Measurements from ENCODE around the gene MYOF. TPM values are rescaled to one million over a fixed set of nuclear protein-coding genes. Genes with fewer than 3 reads are reported as not detected.
"Not testable (repeated sequence)": the region's sequence is repeated elsewhere in the genome, so short reads cannot be mapped to it uniquely, and the experiment has no call there.

The MYOF gene
- total RNA-seq, 1 donor, result 5.2 TPM

- no peaks in the 10 kb centered on the region for H3K27me3 ChIP-seq (ENCODE audit: insufficient read depth, low read length)
- H3K4me1 ChIP-seq (ENCODE audit: insufficient read depth, low read length), result peaks cover 60% of the 10 kb centered on the region
- H3K9me3 ChIP-seq (ENCODE audit: low read depth, low read length), result no peaks in the 10 kb centered on the region
- H3K4me3 ChIP-seq (ENCODE audit: low read length), result no peak overlapping the region
These were observed 13.5 kb downstream of the MYOF start for GRCh38 chr10:93468461-93469213.

- H3K4me1 ChIP-seq (ENCODE audit: insufficient read depth, low read length), result peaks cover 62% of the 10 kb centered on the region
- H3K4me3 ChIP-seq (ENCODE audit: low read length); H3K9me3 ChIP-seq (ENCODE audit: low read depth, low read length); H3K27me3 ChIP-seq (ENCODE audit: insufficient read depth, low read length): not testable (repeated sequence)
These were observed 14.5 kb downstream of the MYOF start for GRCh38 chr10:93467635-93468034.

GRCh38 chr10:93465806-93466675 is 16.1 kb downstream of the MYOF start:
- no peaks in the 10 kb centered on the region for H3K9me3 ChIP-seq (ENCODE audit: low read depth, low read length)
- peaks cover 61% of the 10 kb centered on the region for H3K4me1 ChIP-seq (ENCODE audit: insufficient read depth, low read length)
- no peaks in the 10 kb centered on the region for H3K27me3 ChIP-seq (ENCODE audit: insufficient read depth, low read length)
- no peak overlapping the region for H3K4me3 ChIP-seq (ENCODE audit: low read length)

DNA sequence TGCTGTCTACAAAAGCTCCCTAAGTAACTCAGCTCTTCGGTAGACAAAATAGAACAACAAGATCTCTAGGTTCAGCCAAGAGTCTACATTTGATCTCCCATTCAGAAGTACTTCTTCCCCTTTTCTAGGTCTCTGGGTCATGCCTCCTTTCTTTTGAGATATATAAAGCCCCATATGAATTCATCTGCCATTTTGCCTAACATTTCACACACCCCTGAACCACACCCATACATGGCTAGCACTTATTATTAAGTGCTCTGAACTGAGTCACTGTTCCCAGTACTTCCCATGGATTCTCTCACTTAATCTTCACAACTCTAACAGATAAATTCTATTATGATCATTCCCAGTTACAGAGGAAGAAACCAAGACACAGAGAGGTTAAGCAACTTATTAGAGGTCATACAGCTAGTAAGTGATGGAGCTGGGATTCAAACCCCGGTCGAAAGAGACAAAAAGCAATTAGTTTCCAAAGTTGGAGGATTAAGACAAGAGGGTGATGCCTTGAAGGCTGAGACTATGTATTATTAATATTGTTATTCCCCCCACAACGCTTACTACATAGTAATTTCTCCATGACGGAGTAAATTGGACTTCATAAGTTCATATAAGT is 17.3 kb downstream of the MYOF start:
- Histone ChIP-seq H3K9me3 (ENCODE audit: low read depth, low read length) (no peaks in the 10 kb centered on the region), H3K4me3 (ENCODE audit: low read length) (no peak overlapping the region), H3K27me3 (ENCODE audit: insufficient read depth, low read length) (no peaks in the 10 kb centered on the region), H3K4me1 (ENCODE audit: insufficient read depth, low read length) (peaks cover 54% of the 10 kb centered on the region)

DNA sequence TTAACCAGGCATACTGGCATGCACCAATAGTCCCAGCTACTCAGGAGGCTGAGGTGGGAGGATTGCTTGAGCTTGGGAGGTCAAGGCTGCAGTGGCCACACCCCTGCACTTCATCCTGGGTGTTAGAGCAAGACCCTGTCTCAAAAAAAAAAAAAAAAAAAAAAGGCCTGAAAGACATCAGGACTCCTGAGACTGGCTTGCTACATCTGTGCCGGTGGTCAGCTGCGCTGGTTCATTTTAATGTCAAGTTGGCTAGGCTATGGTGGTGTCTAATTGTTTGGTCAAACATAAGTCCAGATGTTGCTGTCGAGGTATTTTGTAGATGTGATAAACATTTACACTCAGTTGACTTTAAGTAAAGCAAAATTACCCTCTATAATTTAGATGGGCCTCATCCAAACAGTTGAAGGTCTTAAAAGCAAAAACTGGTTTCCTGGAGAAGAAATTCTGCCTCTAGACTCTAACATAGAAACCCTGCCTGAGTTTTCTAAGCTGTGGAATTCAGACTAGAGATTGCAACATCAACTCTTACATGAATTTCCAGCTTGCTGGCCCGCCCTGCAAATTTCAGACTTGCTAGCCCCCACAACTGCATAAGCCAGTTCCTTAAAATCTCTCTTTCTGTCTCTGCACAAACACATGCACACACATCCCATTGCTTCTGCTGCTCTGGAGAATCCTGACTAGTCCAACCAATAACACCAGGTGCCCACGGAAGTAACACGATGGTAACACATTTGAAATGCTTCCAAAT is 18.2 kb downstream of the MYOF start:
- Histone ChIP-seq H3K4me1 (ENCODE audit: insufficient read depth, low read length) (peaks cover 54% of the 10 kb centered on the region), H3K9me3 (ENCODE audit: low read depth, low read length) (no peaks in the 10 kb centered on the region), H3K4me3 (ENCODE audit: low read length) (no peak overlapping the region), H3K27me3 (ENCODE audit: insufficient read depth, low read length) (no peaks in the 10 kb centered on the region)

- H3K4me3 ChIP-seq (ENCODE audit: low read length), result no peak overlapping the region
- H3K9me3 ChIP-seq (ENCODE audit: low read depth, low read length), result no peaks in the 10 kb centered on the region
- peaks cover 54% of the 10 kb centered on the region for H3K4me1 ChIP-seq (ENCODE audit: insufficient read depth, low read length)
- H3K27me3 ChIP-seq (ENCODE audit: insufficient read depth, low read length), result no peaks in the 10 kb centered on the region
These were observed 19.3 kb downstream of the MYOF start for GRCh38 chr10:93462881-93463280.

GRCh38 chr10:93462371-93462770 is 19.8 kb downstream of the MYOF start:
- no peaks in the 10 kb centered on the region for H3K9me3 ChIP-seq (ENCODE audit: low read depth, low read length)
- no peaks in the 10 kb centered on the region for H3K27me3 ChIP-seq (ENCODE audit: insufficient read depth, low read length)
- H3K4me1 ChIP-seq (ENCODE audit: insufficient read depth, low read length), result peaks cover 54% of the 10 kb centered on the region
- H3K4me3 ChIP-seq (ENCODE audit: low read length), result no peak overlapping the region

GRCh38 chr10:93461807-93462178 is 20.3 kb downstream of the MYOF start:
- Histone ChIP-seq H3K4me3 (ENCODE audit: low read length) (no peak overlapping the region), H3K27me3 (ENCODE audit: insufficient read depth, low read length) (no peaks in the 10 kb centered on the region), H3K4me1 (ENCODE audit: insufficient read depth, low read length) (peaks cover 54% of the 10 kb centered on the region), H3K9me3 (ENCODE audit: low read depth, low read length) (no peaks in the 10 kb centered on the region)

- H3K9me3 ChIP-seq (ENCODE audit: low read depth, low read length), result no peaks in the 10 kb centered on the region
- peaks cover 49% of the 10 kb centered on the region for H3K4me1 ChIP-seq (ENCODE audit: insufficient read depth, low read length)
- no peak overlapping the region for H3K4me3 ChIP-seq (ENCODE audit: low read length)
- H3K27me3 ChIP-seq (ENCODE audit: insufficient read depth, low read length), result no peaks in the 10 kb centered on the region
These were observed 20.9 kb downstream of the MYOF start for GRCh38 chr10:93461109-93461806.

GRCh38 chr10:93459466-93459865 is 22.7 kb downstream of the MYOF start:
- Histone ChIP-seq H3K4me3 (ENCODE audit: low read length) (no peak overlapping the region), H3K27me3 (ENCODE audit: insufficient read depth, low read length) (no peaks in the 10 kb centered on the region), H3K9me3 (ENCODE audit: low read depth, low read length) (no peaks in the 10 kb centered on the region), H3K4me1 (ENCODE audit: insufficient read depth, low read length) (peaks cover 31% of the 10 kb centered on the region)

DNA sequence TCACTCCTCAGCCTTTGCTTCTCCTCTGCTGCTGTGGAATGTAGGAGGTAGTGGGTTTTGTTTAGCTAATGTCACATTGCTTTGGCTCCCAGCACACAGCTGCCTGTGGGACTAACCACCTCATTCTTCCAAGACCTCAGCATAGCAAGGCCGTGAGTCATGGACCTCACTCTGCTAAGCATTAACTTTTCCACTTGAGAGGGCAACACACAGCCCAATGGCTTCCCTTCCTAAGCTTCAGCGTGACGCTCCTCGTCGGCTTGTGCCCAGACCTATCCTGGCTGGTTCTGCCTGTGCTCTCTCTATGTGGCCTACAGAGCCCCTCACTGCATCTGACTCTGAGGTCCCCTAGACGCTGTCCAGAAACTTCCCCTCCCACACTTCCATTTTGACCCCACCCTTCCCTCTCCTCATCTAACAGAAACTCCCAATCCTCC is 23.3 kb downstream of the MYOF start:
- Histone ChIP-seq H3K4me3 (ENCODE audit: low read length) (no peak overlapping the region), H3K27me3 (ENCODE audit: insufficient read depth, low read length) (no peaks in the 10 kb centered on the region), H3K9me3 (ENCODE audit: low read depth, low read length) (no peaks in the 10 kb centered on the region), H3K4me1 (ENCODE audit: insufficient read depth, low read length) (peaks cover 25% of the 10 kb centered on the region)

DNA sequence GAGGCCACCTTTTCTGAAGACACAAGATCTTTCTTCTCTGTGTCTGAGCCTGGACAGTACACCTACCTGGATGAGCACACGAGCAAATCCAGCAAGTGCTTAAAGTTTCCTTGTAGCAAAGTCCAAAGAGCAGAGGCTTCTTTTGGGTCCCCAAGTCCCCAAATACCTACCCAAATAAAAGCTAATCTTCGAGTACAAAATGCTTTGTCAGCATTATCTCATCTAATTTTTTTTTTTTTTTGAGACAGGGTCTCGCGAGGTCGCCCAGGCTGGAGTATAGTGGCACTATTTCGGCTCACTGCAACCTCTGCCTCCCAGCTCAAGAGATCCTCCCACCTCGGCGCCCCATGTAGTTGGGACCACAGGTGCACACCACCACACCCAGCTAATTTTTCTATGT is 24.6 kb downstream of the MYOF start:
- Histone ChIP-seq H3K27me3 (ENCODE audit: insufficient read depth, low read length) (no peaks in the 10 kb centered on the region), H3K4me3 (ENCODE audit: low read length) (no peak overlapping the region), H3K9me3 (ENCODE audit: low read depth, low read length) (no peaks in the 10 kb centered on the region), H3K4me1 (ENCODE audit: insufficient read depth, low read length) (peaks cover 12% of the 10 kb centered on the region)

DNA sequence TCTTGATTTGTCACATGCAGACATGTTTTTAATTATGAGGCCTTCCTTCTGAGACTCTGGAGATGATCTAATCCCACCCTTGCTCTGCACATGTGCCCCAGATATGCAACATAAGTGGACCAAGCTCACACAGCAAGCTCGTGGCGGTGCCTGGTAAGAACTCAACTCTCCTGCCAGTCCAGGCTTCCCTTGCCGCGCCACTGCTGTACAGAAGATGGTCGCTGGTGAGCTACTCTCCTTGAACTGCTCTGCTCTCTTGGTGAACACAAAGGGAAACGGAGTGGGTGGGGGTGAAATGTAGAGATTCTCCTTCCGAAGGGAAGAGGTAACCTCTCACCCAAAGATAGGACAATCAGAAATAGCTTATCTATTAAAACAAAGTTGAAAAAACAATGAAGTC is 25.7 kb downstream of the MYOF start:
- Histone ChIP-seq H3K9me3 (ENCODE audit: low read depth, low read length) (no peaks in the 10 kb centered on the region), H3K27me3 (ENCODE audit: insufficient read depth, low read length) (no peaks in the 10 kb centered on the region), H3K4me3 (ENCODE audit: low read length) (no peak overlapping the region), H3K4me1 (ENCODE audit: insufficient read depth, low read length) (peaks cover 2% of the 10 kb centered on the region)

- H3K4me1 ChIP-seq (ENCODE audit: insufficient read depth, low read length), result no peaks in the 10 kb centered on the region
- no peaks in the 10 kb centered on the region for H3K27me3 ChIP-seq (ENCODE audit: insufficient read depth, low read length)
- no peaks in the 10 kb centered on the region for H3K9me3 ChIP-seq (ENCODE audit: low read depth, low read length)
- H3K4me3 ChIP-seq (ENCODE audit: low read length), result no peak overlapping the region
These were observed 27.4 kb downstream of the MYOF start for GRCh38 chr10:93454736-93455135.

Measured in mononuclear cell (primary cell).